ENCODE data around the gene TPM2. TPM values are rescaled to one million over a fixed set of nuclear protein-coding genes. Genes with fewer than 3 reads are reported as not detected.
A peak's percentile ranks its signal among the peaks of the same experiment; 100 is the strongest.
"Not testable (repeated sequence)": the region's sequence is repeated elsewhere in the genome, so short reads cannot be mapped to it uniquely, and the experiment has no call there.

TPM2 gene
- polyA plus RNA-seq, 1 donor: 463 TPM

- H3K27me3 ChIP-seq (ENCODE audit: control insufficient read depth, insufficient read depth, low read length); DNase-seq; H3K9me3 ChIP-seq (ENCODE audit: control insufficient read depth, low read depth, low read length); H3K4me1 ChIP-seq (ENCODE audit: control insufficient read depth, insufficient read depth, low read length); H3K36me3 ChIP-seq (ENCODE audit: control insufficient read depth, insufficient read depth, low read length): not testable (repeated sequence)
- Histone ChIP-seq H3K4me3 (ENCODE audit: low read length) (peak overlapping the region; percentile 73), H3K27ac (ENCODE audit: low read length) (peak overlapping the region; percentile 96)
- WGBS (ENCODE audit: insufficient coverage, low lambda C conversion rate): no CpG with 5 or more reads among the region's 10 CpGs
Measured at GRCh38 chr9:35645736-35646135, 44.0 kb downstream of the TPM2 start.

GRCh38 chr9:35643046-35643445 is 46.7 kb downstream of the TPM2 start:
- no peaks in the 10 kb centered on the region for H3K27me3 ChIP-seq (ENCODE audit: control insufficient read depth, insufficient read depth, low read length)
- no peak overlapping the region for H3K27ac ChIP-seq (ENCODE audit: low read length)
- no peak for DNase-seq
- H3K4me3 ChIP-seq (ENCODE audit: low read length): no peak overlapping the region
- H3K4me1 ChIP-seq (ENCODE audit: control insufficient read depth, insufficient read depth, low read length): peaks cover 4% of the 10 kb centered on the region
- no peaks in the 10 kb centered on the region for H3K9me3 ChIP-seq (ENCODE audit: control insufficient read depth, low read depth, low read length)
- no peaks in the 10 kb centered on the region for H3K36me3 ChIP-seq (ENCODE audit: control insufficient read depth, insufficient read depth, low read length)
- WGBS (ENCODE audit: insufficient coverage, low lambda C conversion rate): no CpG with 5 or more reads among the region's 12 CpGs

GRCh38 chr9:35641478-35641877 is 48.2 kb downstream of the TPM2 start:
- WGBS (ENCODE audit: insufficient coverage, low lambda C conversion rate): no CpG with 5 or more reads among the region's 3 CpGs
- H3K36me3 ChIP-seq (ENCODE audit: control insufficient read depth, insufficient read depth, low read length); H3K4me1 ChIP-seq (ENCODE audit: control insufficient read depth, insufficient read depth, low read length); H3K27ac ChIP-seq (ENCODE audit: low read length); H3K9me3 ChIP-seq (ENCODE audit: control insufficient read depth, low read depth, low read length); H3K4me3 ChIP-seq (ENCODE audit: low read length); DNase-seq; H3K27me3 ChIP-seq (ENCODE audit: control insufficient read depth, insufficient read depth, low read length): not testable (repeated sequence)

GRCh38 chr9:35640431-35640830 is 49.3 kb downstream of the TPM2 start:
- WGBS (ENCODE audit: insufficient coverage, low lambda C conversion rate): 100% methylated on average over 3 of the region's 15 CpGs
- not testable (repeated sequence) for H3K36me3 ChIP-seq (ENCODE audit: control insufficient read depth, insufficient read depth, low read length); DNase-seq; H3K27ac ChIP-seq (ENCODE audit: low read length); H3K4me1 ChIP-seq (ENCODE audit: control insufficient read depth, insufficient read depth, low read length); H3K9me3 ChIP-seq (ENCODE audit: control insufficient read depth, low read depth, low read length); H3K4me3 ChIP-seq (ENCODE audit: low read length); H3K27me3 ChIP-seq (ENCODE audit: control insufficient read depth, insufficient read depth, low read length)

- Histone ChIP-seq H3K27me3 (ENCODE audit: control insufficient read depth, insufficient read depth, low read length) (no peaks in the 10 kb centered on the region), H3K4me3 (ENCODE audit: low read length) (no peak overlapping the region), H3K4me1 (ENCODE audit: control insufficient read depth, insufficient read depth, low read length) (no peaks in the 10 kb centered on the region), H3K9me3 (ENCODE audit: control insufficient read depth, low read depth, low read length) (no peaks in the 10 kb centered on the region), H3K27ac (ENCODE audit: low read length) (no peak overlapping the region), H3K36me3 (ENCODE audit: control insufficient read depth, insufficient read depth, low read length) (no peaks in the 10 kb centered on the region)
- DNase-seq: no peak
- no CpG with 5 or more reads among the region's 1 CpG for WGBS (ENCODE audit: insufficient coverage, low lambda C conversion rate)
Measured at GRCh38 chr9:35639631-35640030, 50.1 kb downstream of the TPM2 start.

GRCh38 chr9:35639225-35639624 is 50.5 kb downstream of the TPM2 start:
- H3K4me1 ChIP-seq (ENCODE audit: control insufficient read depth, insufficient read depth, low read length); H3K27ac ChIP-seq (ENCODE audit: low read length); DNase-seq; H3K36me3 ChIP-seq (ENCODE audit: control insufficient read depth, insufficient read depth, low read length); H3K9me3 ChIP-seq (ENCODE audit: control insufficient read depth, low read depth, low read length); H3K27me3 ChIP-seq (ENCODE audit: control insufficient read depth, insufficient read depth, low read length); H3K4me3 ChIP-seq (ENCODE audit: low read length): not testable (repeated sequence)
- WGBS (ENCODE audit: insufficient coverage, low lambda C conversion rate): 83% methylated on average over 1 of the region's 1 CpG

- H3K4me3 ChIP-seq (ENCODE audit: low read length); DNase-seq; H3K27me3 ChIP-seq (ENCODE audit: control insufficient read depth, insufficient read depth, low read length); H3K36me3 ChIP-seq (ENCODE audit: control insufficient read depth, insufficient read depth, low read length); H3K27ac ChIP-seq (ENCODE audit: low read length); H3K4me1 ChIP-seq (ENCODE audit: control insufficient read depth, insufficient read depth, low read length); H3K9me3 ChIP-seq (ENCODE audit: control insufficient read depth, low read depth, low read length): not testable (repeated sequence)
- no CpG with 5 or more reads among the region's 8 CpGs for WGBS (ENCODE audit: insufficient coverage, low lambda C conversion rate)
Measured at GRCh38 chr9:35638751-35639150, 51.0 kb downstream of the TPM2 start.

- not testable (repeated sequence) for DNase-seq; H3K27me3 ChIP-seq (ENCODE audit: control insufficient read depth, insufficient read depth, low read length); H3K4me1 ChIP-seq (ENCODE audit: control insufficient read depth, insufficient read depth, low read length); H3K4me3 ChIP-seq (ENCODE audit: low read length); H3K36me3 ChIP-seq (ENCODE audit: control insufficient read depth, insufficient read depth, low read length); H3K9me3 ChIP-seq (ENCODE audit: control insufficient read depth, low read depth, low read length); H3K27ac ChIP-seq (ENCODE audit: low read length)
- 100% methylated on average over 1 of the region's 9 CpGs for WGBS (ENCODE audit: insufficient coverage, low lambda C conversion rate)
Measured at GRCh38 chr9:35637427-35637955, 52.2 kb downstream of the TPM2 start.

GRCh38 chr9:35636877-35637246 is 52.9 kb downstream of the TPM2 start:
- not testable (repeated sequence) for DNase-seq; H3K9me3 ChIP-seq (ENCODE audit: control insufficient read depth, low read depth, low read length); H3K27me3 ChIP-seq (ENCODE audit: control insufficient read depth, insufficient read depth, low read length); H3K4me3 ChIP-seq (ENCODE audit: low read length); H3K27ac ChIP-seq (ENCODE audit: low read length); H3K4me1 ChIP-seq (ENCODE audit: control insufficient read depth, insufficient read depth, low read length); H3K36me3 ChIP-seq (ENCODE audit: control insufficient read depth, insufficient read depth, low read length)
- WGBS (ENCODE audit: insufficient coverage, low lambda C conversion rate): no CpG with 5 or more reads among the region's 6 CpGs

GRCh38 chr9:35636135-35636876 is 53.4 kb downstream of the TPM2 start:
- H3K4me3 ChIP-seq (ENCODE audit: low read length): no peak overlapping the region
- 80% methylated on average over 2 of the region's 9 CpGs for WGBS (ENCODE audit: insufficient coverage, low lambda C conversion rate)
- no peaks in the 10 kb centered on the region for H3K27me3 ChIP-seq (ENCODE audit: control insufficient read depth, insufficient read depth, low read length)
- H3K27ac ChIP-seq (ENCODE audit: low read length): no peak overlapping the region
- H3K4me1 ChIP-seq (ENCODE audit: control insufficient read depth, insufficient read depth, low read length): no peaks in the 10 kb centered on the region
- DNase-seq: no peak
- H3K9me3 ChIP-seq (ENCODE audit: control insufficient read depth, low read depth, low read length): no peaks in the 10 kb centered on the region
- H3K36me3 ChIP-seq (ENCODE audit: control insufficient read depth, insufficient read depth, low read length): no peaks in the 10 kb centered on the region

GRCh38 chr9:35635730-35636129 is 54.0 kb downstream of the TPM2 start:
- no peak for DNase-seq
- H3K27ac ChIP-seq (ENCODE audit: low read length): no peak overlapping the region

More at GRCh38 chr9:35635730-35636129, 54.0 kb downstream of the TPM2 start:
- H3K36me3 ChIP-seq (ENCODE audit: control insufficient read depth, insufficient read depth, low read length): no peaks in the 10 kb centered on the region
- no peaks in the 10 kb centered on the region for H3K9me3 ChIP-seq (ENCODE audit: control insufficient read depth, low read depth, low read length)
- no peaks in the 10 kb centered on the region for H3K4me1 ChIP-seq (ENCODE audit: control insufficient read depth, insufficient read depth, low read length)
- no peak overlapping the region for H3K4me3 ChIP-seq (ENCODE audit: low read length)
- H3K27me3 ChIP-seq (ENCODE audit: control insufficient read depth, insufficient read depth, low read length): no peaks in the 10 kb centered on the region
